HG02571 (cell line): ENCODE data around the gene NAV3.

ENCODE experiments used
- ATAC-seq: cut with Tn5 transposase; IDR thresholded peaks from one replicate; pipeline ENCODE4 v1.9.1; 2021; ENCODE audit warnings: mild to moderate bottlenecking, moderate library complexity; ENCODE audit not compliant: unreplicated experiment

Gene NAV3

DNA sequence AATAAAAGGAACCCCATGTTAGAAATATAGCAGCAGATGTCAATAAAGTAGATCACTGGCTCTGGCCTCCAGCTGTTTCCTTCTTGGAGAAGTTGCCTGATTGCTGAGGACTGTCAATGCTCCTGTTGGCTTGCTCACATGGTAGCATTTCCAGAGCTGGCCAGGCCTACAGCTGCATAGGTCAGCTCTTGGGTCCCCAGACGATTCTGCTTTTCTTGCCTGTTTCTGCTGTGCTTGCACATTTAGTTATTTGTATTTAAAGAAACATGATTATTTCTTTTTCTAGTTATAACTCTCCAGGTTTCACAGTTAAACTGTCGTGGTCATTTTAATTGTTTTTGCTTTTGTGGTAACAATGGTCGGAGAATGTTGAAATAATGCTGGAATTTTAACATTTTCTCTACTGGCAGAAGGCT lies 7.2 kb downstream of the NAV3 start:
- no peak for ATAC-seq

DNA sequence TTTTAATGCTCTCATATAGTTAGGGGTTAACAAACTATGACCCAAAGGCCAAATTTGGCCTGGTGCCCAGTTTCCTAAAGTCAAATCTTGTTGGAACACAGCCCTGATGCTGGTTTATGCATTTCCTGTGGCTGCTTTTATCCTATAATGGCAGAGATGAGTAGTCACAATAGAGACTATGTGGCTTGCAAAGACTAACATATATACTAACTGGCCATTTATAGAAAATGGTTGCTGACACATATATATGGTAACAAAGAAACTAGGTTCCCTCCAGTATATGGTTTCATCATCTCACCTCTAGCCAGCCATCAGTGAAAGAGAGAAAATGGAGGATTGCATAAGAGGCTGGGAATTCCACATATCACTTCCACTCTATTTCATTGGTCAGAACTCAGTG lies 10.8 kb downstream of the NAV3 start:
- no peak for ATAC-seq

DNA sequence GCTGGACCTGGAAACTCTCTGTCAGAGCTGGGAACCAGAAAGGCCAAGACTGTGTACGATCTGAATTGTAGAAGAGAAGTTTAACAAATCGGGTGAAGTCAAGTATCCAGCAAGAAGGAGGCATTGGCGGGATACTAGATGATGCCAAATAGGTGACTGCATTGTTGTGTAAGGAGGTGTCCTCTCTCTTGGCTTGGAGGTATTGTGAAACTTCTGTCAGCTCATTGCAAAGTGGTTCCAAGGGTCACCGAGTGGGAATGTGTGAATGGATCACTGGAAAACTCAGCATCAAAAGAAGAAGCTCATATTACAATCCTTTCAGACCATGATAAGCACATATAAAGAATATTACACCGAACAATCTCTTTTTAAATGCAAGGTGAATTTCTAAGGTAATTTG lies 11.7 kb downstream of the NAV3 start:
- ATAC-seq: no peak

DNA sequence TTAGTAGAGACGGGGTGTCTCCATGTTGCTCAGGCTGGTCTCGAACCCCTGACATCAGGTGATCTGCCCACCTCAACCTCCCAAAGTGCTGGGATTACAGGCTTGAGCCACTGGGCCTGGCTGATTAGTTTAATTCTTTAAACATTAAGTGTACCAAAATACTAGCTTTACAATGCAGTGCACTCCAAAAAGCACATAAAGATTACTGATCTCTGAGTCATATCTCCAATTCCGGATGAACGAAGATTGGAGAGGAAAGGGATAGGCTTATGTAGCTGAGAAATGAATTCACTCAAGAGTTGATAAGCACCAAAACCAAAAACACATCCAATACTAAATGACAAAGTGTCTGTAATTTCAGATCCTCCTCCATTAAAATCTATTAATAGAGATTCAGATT lies 15.1 kb downstream of the NAV3 start:
- ATAC-seq: no peak

DNA sequence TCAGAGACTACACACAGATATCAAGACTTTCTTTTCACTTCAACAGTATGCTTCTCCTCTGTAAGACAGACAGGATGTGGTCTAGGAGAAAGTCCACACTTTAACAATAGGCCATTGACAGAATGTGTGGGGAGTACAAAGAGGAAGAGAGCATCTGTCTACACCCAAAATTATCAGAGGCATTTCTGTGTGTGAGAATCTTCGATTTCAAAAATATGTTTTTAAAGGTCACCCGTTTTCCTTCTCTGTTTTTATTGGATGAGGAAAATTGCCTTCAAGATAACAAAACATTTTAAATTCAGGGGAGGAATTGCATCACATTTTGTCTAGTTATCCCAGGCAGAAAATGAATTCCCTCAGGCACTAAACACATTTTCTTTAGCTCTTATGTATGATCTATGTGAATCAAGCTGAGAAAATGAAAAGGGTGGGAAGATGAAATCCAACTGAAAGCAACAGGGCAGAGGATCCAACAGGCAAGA lies 16.4 kb downstream of the NAV3 start:
- peak; percentile 98 for ATAC-seq

DNA sequence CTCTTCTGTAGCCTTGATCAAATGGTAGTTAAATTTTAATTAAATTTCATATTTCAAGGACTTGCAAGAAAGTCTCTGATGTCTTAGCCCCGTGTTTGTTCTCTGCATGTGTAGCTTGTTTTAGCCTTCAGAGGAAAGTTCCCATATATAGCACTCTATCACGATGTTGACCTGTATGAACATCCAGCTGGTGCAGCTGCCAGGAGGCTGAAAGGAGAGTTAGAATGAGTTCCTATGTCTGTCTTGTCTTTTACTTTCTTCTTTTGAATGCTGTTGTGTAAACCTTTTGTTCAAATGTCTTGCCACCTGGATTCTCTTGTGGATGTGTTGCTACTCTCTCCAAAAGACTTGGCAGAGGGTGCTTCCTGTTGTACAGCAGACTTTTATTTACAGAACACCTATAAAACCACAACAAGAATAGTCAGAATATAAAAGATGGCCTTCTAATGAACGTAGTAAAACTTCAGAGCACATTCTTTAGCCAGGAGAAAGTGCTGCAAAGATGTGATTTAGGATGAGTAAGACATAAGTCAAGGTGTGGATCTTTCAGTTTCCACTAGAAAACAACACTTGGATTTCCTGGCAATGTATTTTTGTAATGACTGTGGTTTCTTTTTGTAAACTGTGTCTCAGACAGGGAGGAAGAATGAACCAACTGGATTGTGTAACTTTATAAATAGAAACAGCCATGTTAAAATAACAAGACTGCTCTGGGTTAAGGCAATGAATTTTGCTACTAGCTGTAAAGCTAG lies 17.2 kb downstream of the NAV3 start:
- no peak for ATAC-seq

DNA sequence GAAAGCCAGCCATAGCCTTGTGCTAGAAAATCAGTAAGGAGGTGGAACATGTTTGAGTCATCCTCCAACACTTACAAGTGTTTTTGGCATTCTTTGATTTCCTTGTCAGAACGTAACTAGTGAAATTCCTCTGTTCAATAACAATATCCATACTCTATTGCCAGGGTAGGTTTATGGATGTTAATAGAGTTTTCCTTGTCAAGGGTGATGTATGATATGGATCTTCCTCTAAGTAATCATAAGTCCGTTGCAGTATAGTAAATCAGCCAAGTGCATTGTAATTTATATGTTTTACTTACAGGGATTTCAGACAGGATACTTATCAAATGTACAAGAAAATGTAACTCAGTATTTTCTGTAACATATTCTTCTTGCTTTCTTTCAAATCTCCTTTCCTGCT lies 19.4 kb downstream of the NAV3 start:
- no peak for ATAC-seq

DNA sequence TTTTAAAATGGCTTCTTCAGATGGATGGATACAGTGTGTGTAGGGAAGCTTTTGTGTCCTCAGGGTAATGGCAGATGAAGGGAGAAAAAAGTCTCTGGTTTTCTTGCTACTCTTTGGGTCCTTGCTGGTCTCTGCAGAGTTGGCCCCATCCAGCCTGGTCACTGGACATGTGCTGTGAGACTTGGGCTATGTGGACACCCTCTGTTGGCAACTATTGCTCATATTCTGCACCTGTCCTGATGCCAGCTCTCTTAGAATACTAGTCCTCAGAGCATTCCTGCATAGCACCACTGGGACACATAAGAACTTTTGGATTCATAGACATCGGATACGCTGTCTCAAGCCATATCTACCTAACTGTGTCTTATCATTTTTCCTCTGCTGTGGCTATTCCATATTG lies 20.0 kb downstream of the NAV3 start:
- ATAC-seq: no peak

DNA sequence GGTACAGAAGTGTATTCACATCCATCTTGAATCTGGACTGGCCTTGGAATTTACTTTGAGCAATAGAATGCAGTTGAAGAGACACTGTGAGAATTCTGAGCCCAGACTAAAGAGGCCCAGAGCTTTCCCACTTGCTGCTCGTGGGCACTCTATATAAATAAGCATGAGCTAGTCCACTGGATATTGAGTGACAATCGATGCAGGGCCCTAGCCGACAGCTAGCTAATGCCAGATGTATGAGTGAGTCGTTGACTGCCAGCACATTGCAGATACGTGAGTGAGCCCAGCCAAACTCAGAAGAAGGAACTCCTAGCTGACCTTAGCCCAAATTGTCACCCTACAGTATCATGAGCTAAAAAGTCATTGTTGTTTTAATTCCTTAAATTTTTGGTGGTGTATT lies 24.9 kb downstream of the NAV3 start:
- no peak for ATAC-seq

DNA sequence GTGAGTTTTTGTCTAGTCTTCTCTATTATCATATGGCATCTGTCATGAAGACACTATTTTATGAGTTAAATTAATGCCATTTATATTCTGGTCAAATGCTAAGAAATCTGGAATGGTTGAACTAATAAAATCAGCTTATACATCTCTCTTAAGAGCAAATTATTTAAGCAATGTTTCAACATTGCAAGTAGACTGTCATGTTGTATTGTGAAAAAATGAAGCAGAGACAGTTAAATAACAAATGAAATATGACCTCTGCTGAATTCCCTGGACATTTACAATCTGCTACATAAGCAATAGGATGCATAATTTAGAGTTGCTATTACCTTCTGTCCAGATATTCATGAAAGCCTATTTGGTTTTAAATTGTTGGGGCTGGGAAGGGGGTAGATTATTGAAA lies 30.6 kb downstream of the NAV3 start:
- ATAC-seq: no peak

DNA sequence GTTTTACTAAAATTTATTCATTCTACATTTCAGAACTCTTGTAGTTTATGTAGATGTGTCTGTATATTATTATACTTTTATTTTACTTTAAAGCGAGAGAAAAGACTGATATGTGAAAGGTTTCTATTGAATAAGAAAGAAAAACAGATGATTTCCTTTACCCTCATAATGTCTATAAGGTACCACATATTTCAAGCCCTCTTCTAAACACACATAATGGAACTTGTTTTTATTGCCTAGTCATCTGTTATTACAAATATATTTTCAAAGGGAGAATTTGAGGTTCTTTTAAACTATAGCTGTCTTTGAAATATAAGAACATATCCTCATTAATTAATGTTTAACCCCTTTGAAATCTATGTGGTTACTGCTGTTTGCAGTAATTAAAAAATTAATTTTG lies 34.5 kb downstream of the NAV3 start:
- no peak for ATAC-seq

DNA sequence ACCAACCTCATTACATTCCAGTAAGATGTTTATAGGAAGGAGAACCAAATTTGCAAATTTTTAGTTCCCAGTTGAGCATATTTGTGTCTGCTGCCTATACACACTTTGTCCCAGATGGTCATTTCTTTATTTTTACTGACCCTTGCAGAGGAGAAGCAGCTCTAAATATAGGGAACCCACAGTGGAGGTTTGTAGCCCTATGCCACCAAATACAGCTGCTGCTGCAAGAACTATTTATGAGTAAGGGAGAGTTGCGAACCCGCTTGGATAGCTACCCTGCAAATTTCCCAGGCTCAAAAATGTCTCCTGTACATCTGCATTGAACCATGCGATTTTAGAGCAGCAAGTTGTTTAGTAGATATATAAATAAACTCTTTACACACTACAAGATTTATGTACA lies 48.2 kb downstream of the NAV3 start:
- no peak for ATAC-seq

DNA sequence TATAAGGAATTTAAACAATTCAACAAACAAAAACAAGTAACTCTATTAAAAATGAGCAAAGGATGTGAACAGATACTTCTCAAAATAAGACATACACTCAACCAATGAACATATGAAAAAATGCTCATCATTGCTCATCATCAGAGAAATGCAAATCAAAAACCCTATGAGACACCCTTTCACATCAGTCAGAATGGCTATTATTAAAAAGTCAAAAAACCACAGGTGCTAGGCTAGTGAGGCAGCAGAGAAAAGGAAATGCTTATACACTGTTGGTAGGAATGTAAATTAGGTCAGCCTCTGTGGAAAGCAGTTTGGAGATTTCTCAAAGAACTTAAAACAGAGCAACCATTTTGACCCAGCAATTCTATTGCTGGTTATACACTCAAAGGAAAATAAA lies 52.0 kb downstream of the NAV3 start:
- ATAC-seq: no peak

DNA sequence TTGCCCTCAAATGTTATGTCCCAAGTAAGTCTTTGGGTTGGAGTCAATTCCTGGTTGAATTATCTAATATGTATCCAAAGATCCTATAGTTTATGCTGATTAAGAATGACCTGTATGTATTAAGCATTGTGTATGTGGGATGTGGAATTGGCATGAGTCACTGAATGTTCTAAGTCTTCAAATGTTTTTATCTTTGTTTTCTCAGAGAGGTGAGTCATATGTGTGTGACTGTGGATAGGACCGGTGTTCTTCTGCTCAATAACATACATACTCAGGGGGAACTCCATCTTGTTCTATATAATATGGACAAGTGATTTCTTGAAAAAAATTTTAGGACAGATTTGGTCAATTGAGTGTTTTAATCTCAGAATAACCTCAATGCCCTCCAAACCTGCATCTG lies 57.9 kb downstream of the NAV3 start:
- no peak for ATAC-seq

DNA sequence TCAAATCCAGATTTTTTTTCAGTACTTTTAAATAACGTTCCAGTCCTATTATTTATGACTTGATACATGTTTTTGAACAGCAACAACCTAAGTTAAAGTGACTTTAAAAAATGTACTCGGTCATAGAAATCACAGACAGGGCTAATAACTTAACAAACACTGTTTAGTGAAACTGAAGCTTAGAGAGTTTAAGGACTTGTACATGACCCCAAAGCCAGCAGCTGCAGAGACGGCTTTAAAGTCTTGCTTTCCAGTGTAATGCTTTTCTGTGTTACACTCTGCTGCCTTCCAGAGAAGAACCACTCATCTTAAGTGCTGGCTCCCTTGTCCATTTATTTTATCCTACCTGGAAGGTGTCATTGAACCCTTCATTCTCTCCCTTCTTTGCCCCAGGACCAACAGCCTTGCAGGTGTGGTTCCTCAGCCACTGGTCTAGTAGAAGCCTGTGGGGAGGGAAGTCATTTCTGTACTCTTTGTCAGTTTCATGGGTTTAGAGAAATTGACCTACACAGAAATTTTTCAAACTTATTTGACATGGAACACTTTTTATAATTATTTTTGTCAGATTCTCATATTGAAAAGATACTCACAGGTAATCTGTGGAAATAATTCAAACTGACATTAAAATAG lies 60.9 kb downstream of the NAV3 start:
- no peak for ATAC-seq

DNA sequence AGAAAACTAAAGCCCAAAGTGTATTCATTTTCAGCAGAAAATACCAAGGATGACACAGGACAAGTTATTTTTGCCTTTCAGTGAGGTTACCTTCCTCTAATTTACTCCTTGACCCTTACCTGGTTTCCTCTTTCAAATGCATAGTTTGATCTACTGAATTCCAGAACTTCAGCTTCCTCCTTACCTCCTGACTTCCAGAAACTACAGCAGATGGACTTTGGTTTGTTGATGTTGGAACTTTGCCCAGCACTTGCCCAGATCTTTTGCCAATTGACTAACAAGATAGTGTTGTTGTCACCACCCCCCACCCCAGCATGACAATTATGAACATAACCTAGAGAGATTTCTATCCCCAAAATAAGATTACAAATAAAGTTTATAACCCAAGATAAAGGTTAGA lies 63.2 kb downstream of the NAV3 start:
- no peak for ATAC-seq

DNA sequence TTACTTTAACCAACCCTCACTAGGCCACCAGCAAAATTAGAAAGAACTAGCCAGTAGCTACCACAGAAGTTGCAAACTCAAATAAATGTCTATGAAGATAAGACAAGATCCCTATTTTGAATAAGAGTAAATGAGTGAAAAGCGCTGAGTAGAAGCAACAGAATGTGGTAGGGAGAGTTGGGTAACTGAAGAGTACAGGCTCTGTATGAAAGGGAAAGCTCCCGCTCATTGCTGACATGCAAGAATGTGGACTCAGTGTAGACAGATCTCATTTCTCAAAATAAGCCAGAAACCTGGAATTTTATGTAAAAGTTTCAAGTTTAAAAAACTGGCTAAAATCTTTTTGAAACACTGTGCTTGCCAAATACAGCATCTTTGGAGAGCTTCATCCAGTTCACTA lies 63.9 kb downstream of the NAV3 start:
- no peak for ATAC-seq

DNA sequence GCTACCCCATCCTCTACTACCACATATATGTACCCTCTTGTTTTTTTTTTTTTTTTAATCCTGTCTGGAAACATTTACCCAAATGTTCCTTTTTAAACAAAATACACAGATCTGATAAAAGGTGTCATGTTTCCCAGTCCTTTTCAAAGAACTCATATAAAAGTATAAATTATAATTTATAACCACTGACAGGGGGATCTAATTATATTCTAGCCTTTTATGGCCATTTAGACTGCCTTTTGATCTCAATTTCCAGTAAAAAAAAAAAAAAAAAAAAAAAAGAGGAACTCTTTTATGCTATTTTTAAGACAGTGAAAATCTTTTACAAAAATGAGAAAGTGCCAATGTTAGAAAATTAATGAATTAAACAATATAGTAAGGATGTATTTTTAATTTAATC lies 65.0 kb downstream of the NAV3 start:
- ATAC-seq: no peak

DNA sequence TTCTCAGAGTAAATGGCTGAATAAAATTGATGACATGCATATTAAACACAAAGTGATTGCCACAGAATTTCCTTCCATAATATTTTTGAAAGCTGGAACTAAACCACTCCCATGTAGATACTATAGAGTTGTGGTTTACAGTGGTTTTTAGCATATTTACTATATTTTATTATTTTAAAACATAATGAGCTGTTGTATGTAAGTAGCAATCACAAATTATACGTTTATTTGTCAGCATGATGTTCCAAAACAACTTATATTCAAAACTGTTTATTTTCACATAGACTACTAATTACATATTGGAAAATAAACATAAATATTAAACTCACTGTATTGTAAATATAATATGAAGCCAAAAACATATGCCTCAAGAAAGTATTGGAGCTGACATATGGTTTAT lies 77.2 kb downstream of the NAV3 start:
- ATAC-seq: no peak

DNA sequence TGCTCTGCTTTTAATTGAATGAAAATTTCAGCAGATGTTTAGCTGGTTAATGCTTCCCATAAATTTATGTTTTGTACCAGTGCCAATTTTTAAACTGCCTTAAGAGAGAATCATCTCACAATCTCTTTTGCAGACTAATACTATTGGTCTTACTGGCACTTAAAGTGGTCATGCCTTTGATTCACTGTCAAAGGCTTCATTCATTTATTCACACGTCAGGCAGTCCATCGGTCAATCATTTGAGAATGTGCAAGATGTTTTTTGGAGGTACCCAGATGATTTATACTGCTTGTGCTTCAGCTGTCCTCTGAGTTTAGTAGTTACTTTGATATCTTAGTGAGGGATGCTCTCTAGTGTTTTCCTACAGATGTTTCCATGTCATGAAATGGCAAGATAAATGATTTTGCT lies 83.4 kb downstream of the NAV3 start:
- ATAC-seq: no peak

DNA sequence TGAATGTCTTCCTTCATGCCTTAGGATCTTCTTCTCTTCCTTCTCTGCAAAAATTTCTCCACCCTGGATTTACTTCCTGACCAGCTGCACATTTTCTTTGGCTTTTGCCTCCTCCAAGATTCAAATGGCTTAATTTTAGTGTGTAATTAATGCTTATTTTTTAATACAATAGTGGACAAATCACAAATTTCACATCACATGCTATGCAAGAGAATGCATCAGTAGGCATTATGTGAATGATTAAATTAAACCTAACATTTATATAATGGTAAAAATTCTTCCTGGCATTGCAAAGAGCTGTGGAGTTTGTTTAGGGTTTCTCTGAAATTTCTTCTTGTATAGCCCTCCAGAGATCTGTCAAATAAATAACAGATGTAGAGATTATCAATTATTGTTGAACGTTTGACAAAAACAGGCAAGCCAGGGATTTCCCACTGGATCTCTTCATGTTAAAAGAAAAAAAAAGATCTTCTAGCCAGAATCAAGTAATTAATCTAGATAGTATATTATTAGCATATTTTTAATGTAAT lies 84.4 kb downstream of the NAV3 start:
- no peak for ATAC-seq

DNA sequence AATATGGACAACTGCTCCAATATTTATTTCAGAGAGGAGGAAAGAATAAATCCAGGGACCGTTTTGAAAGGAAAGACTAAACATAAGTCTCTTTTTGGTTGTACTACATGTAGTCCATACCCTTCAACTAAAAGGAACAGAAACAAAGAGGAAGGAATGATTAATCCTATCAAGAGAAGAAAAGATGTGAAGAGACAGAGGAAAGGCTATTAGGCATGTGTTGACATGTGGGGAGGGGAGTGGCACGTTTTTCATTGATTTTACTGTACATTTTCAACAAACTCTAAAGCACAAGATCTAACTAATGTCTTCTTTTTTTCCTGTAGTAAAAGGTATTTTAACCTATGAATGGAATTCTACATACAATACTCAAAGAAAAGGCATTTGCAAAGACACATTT lies 85.6 kb downstream of the NAV3 start:
- ATAC-seq: no peak

DNA sequence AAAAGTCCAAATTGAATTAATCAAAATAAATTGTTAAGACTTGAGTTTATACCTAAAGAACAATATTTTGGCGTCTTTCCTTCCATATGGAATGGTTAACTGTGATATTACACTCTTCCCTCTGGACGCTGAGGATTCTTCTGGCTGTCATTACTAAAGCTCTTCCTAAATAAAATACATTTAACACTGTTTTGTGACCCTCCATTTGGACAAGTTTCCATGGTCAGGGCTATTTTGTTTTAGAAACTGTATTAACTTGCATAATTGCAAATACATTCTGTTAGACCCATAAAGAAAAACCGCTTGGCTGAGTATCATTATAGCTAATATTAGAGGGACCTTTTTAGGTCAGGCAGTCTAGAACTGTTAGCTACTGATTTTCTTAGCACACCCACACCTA lies 87.4 kb downstream of the NAV3 start:
- ATAC-seq: no peak
